Vagina (tissue), 2 donors: Measurements from ENCODE around the gene SCGB2A2. TPM values are rescaled to one million over a fixed set of nuclear protein-coding genes. Genes with fewer than 3 reads are reported as not detected.

ENCODE experiments used
- DNase-seq, 2 donors: peaks; one replicate each; pipeline ENCODE4 v3.0.0-alpha.2; 2017; ENCODE audit errors: extremely low spot score in 2 of 2
- H3K27ac ChIP-seq: fragments of 200-600 bp; sonication (generic); one replicate; pipeline ENCODE4 v1.5.1; 2019
- H3K27me3 ChIP-seq: fragments of 200-600 bp; sonication (generic); one replicate; pipeline ENCODE4 v1.5.1; 2019
- H3K36me3 ChIP-seq, 2 donors: fragments of 200-600 bp; sonication (generic); one replicate each; pipeline ENCODE4 v1.5.1; 2017 to 2019
- H3K4me1 ChIP-seq: fragments of 200-600 bp; sonication (generic); one replicate; pipeline ENCODE4 v1.5.1; 2019
- H3K4me3 ChIP-seq, 2 donors: fragments of 200-600 bp; sonication (generic); 1 replicate in 1 of 2; 2 replicates in 1 of 2; pipeline ENCODE4 v1.5.1; 2016 to 2019
- H3K9me3 ChIP-seq: fragments of 200-600 bp; sonication (generic); one replicate; pipeline ENCODE4 v1.5.1; 2019
- POLR2A ChIP-seq, 2 donors: fragments of 450-650 bp; IDR thresholded peaks; one replicate each; pipeline ENCODE4 v1.6.1; 2017; ENCODE audit warnings: antibody characterized with exemption in 2 of 2, mild to moderate bottlenecking in 2 of 2, moderate library complexity in 2 of 2
- POLR2AphosphoS5 ChIP-seq, 2 donors: sonication (generic); formaldehyde crosslinking; IDR thresholded peaks; one replicate each; pipeline ENCODE4 v1.9.0; 2017; ENCODE audit warnings: antibody characterized with exemption in 2 of 2, mild to moderate bottlenecking in 2 of 2, low read depth in 1 of 2; ENCODE audit not compliant: insufficient read depth in 1 of 2
- intact Hi-C: fragments of 100-400 bp; cut with DNase I; formaldehyde crosslinking; loops from one replicate; pipeline ENCODE4 v1.15.1; 2023
- total RNA-seq: library from RNA; depleted of rRNA; stranded (reverse); fragments of >200 nt; gene quantifications from one replicate; pipeline ENCODE4 v1.2.3, GENCODE V29; 2016
- TF ChIP-seq, protein P1 (sequence below), 3 experiments: fragments of 450-650 bp in 2 of 3; fragments of 200-600 bp in 1 of 3; sonication (generic) in 1 of 3; IDR thresholded peaks; one replicate each; pipeline ENCODE4 v1.5.1; 2017 to 2019; ENCODE audit warnings: antibody characterized with exemption in 3 of 3, mild to moderate bottlenecking in 2 of 3, moderate library complexity in 2 of 3

SCGB2A2 gene
- total RNA-seq, 1 donor from 2014 or later = not detected

DNA sequence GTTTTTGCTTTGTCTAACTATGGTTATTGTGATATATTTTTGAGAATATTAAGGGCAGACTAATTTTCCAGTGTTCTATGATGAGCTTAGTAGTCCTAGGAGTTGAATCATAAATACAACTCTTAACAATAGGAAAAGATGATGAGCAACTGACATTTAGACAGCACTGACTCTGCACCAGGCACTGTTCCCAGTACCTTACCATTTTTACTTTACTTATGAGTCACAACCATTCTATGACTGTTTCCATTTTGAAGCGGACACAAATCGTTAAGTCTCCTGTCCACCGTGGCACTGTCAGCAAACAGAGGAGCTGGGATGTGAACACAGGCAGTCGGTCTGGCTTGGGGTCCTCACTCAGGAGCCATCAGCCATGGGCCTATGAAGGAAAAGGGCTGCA lies 3.4 kb upstream of the SCGB2A2 start:
- H3K4me1 ChIP-seq = no peaks in the 10 kb centered on the region
- no peak overlapping the region for H3K27ac ChIP-seq
- no peaks in the 10 kb centered on the region for H3K9me3 ChIP-seq
- TF ChIP-seq POLR2AphosphoS5 (IDR thresholded peaks at IDR 0.05; ENCODE audit: insufficient read depth in 1 of 2, low read depth in 1 of 2) (no peak), POLR2A (IDR thresholded peaks at IDR 0.05) (no peak)
- TF ChIP-seq, protein P1, sequence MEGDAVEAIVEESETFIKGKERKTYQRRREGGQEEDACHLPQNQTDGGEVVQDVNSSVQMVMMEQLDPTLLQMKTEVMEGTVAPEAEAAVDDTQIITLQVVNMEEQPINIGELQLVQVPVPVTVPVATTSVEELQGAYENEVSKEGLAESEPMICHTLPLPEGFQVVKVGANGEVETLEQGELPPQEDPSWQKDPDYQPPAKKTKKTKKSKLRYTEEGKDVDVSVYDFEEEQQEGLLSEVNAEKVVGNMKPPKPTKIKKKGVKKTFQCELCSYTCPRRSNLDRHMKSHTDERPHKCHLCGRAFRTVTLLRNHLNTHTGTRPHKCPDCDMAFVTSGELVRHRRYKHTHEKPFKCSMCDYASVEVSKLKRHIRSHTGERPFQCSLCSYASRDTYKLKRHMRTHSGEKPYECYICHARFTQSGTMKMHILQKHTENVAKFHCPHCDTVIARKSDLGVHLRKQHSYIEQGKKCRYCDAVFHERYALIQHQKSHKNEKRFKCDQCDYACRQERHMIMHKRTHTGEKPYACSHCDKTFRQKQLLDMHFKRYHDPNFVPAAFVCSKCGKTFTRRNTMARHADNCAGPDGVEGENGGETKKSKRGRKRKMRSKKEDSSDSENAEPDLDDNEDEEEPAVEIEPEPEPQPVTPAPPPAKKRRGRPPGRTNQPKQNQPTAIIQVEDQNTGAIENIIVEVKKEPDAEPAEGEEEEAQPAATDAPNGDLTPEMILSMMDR (IDR thresholded peaks at IDR 0.05) = no peak
- intact Hi-C loops = no loop called here
- H3K4me3 ChIP-seq = no peak overlapping the region
- H3K27me3 ChIP-seq = no peaks in the 10 kb centered on the region
- DNase-seq = no peak
- no peaks in the 10 kb centered on the region for H3K36me3 ChIP-seq

GRCh38 chr11:62267050-62267449 lies 2.9 kb upstream of the SCGB2A2 start:
- TF ChIP-seq POLR2A (IDR thresholded peaks at IDR 0.05) = no peak
- no peak for TF ChIP-seq POLR2AphosphoS5 (IDR thresholded peaks at IDR 0.05; ENCODE audit: insufficient read depth in 1 of 2, low read depth in 1 of 2)
- no peaks in the 10 kb centered on the region for H3K9me3 ChIP-seq
- no peak overlapping the region for H3K27ac ChIP-seq
- intact Hi-C loops = no loop called here
- no peaks in the 10 kb centered on the region for H3K4me1 ChIP-seq
- H3K27me3 ChIP-seq = no peaks in the 10 kb centered on the region
- no peak overlapping the region for H3K4me3 ChIP-seq
- H3K36me3 ChIP-seq = no peaks in the 10 kb centered on the region
- no peak for DNase-seq

GRCh38 chr11:62267576-62267975 lies 2.4 kb upstream of the SCGB2A2 start:
- no peaks in the 10 kb centered on the region for H3K36me3 ChIP-seq
- intact Hi-C loops = no loop called here
- no peak overlapping the region for H3K27ac ChIP-seq
- no peak for TF ChIP-seq POLR2A (IDR thresholded peaks at IDR 0.05)
- TF ChIP-seq, protein P1 (IDR thresholded peaks at IDR 0.05) = no peak
- no peak for TF ChIP-seq POLR2AphosphoS5 (IDR thresholded peaks at IDR 0.05; ENCODE audit: insufficient read depth in 1 of 2, low read depth in 1 of 2)
- no peaks in the 10 kb centered on the region for H3K9me3 ChIP-seq
- H3K4me3 ChIP-seq = no peak overlapping the region
- no peaks in the 10 kb centered on the region for H3K4me1 ChIP-seq
- no peak for DNase-seq
- H3K27me3 ChIP-seq = no peaks in the 10 kb centered on the region

DNA sequence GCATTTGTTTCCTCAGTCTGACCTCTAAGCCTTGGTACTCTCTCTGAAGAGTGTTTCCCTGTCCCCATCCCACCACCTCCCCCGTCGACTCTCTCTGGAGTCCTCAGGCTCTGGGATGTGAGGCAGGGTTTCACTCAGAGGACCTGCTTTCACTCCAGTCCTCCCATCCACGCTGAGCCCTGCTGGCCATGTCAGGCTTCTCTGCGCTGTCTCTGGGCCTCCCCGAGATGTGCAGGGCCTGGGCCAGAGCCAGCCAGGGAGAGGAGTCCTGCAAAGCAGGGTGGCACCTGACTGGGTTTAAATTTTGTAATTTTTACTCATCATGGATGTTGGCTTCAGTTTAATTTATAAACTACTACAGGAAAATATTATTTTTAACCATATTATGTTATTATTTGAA lies 3.3 kb downstream of the SCGB2A2 start:
- H3K4me1 ChIP-seq = no peaks in the 10 kb centered on the region
- no peaks in the 10 kb centered on the region for H3K36me3 ChIP-seq
- intact Hi-C loops = no loop called here
- TF ChIP-seq POLR2A (IDR thresholded peaks at IDR 0.05) (no peak), POLR2AphosphoS5 (IDR thresholded peaks at IDR 0.05; ENCODE audit: insufficient read depth in 1 of 2, low read depth in 1 of 2) (no peak)
- TF ChIP-seq, protein P1 (IDR thresholded peaks at IDR 0.05) = no peak
- no peak overlapping the region for H3K27ac ChIP-seq
- H3K4me3 ChIP-seq = no peak overlapping the region
- no peak for DNase-seq
- no peaks in the 10 kb centered on the region for H3K9me3 ChIP-seq
- H3K27me3 ChIP-seq = no peaks in the 10 kb centered on the region

DNA sequence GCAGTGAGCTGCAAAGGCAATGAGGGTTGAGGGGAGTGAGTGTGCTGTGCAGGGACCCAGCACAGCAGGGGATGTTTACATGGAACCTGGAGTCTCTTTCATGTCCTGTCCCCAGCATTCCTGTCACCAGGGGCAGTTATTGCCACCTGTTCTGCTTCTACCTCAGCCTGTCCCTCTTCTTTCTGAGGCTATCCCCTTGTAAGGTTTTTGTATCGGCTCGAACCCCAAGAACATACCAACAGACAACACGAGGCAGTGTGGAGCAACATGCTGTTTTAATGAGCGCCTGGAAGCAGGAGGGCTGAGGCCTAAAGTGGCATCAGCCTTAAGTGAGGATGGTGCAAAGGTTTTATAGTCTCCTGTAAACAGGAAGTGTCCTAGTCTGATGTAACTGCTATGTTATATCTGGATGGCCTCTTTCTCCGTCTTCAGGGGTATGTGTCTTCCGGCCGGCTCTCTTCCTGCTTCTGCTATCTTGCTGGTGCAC lies 3.9 kb downstream of the SCGB2A2 start:
- no peaks in the 10 kb centered on the region for H3K9me3 ChIP-seq
- H3K4me3 ChIP-seq = no peak overlapping the region
- no peak overlapping the region for H3K27ac ChIP-seq
- intact Hi-C loops = no loop called here
- TF ChIP-seq POLR2AphosphoS5 (IDR thresholded peaks at IDR 0.05; ENCODE audit: insufficient read depth in 1 of 2, low read depth in 1 of 2) = no peak
- no peak for TF ChIP-seq POLR2A (IDR thresholded peaks at IDR 0.05)
- TF ChIP-seq, protein P1 (IDR thresholded peaks at IDR 0.05) = no peak
- H3K4me1 ChIP-seq = no peaks in the 10 kb centered on the region
- H3K36me3 ChIP-seq = no peaks in the 10 kb centered on the region
- DNase-seq = no peak
- no peaks in the 10 kb centered on the region for H3K27me3 ChIP-seq
